H9 (cell line): ENCODE measurements around the gene ELMOD3. TPM values are rescaled to one million over a fixed set of nuclear protein-coding genes. Genes with fewer than 3 reads are reported as not detected.

Source experiments
- DNase-seq: peaks from one replicate; pipeline ENCODE4 v3.0.0-alpha.2; 2017
- H2AFZ ChIP-seq: one replicate; pipeline ENCODE4 v1.6.1; 2013; ENCODE audit warnings: mild to moderate bottlenecking, low read length, control low read depth, moderate library complexity
- H2AK5ac ChIP-seq: 2 replicates; pipeline ENCODE4 v1.6.1; 2013; ENCODE audit warnings: low read length, control low read depth, mixed read lengths; ENCODE audit not compliant: insufficient read length
- H2BK120ac ChIP-seq: one replicate; pipeline ENCODE4 v1.6.1; 2013; ENCODE audit warnings: low read depth, mild to moderate bottlenecking, low read length, control low read depth, inconsistent platforms; ENCODE audit not compliant: poor library complexity, severe bottlenecking
- H2BK12ac ChIP-seq: 2 replicates; pipeline ENCODE4 v1.6.1; 2013; ENCODE audit warnings: low read length, control low read depth, mixed read lengths, low read depth; ENCODE audit not compliant: insufficient read length
- H2BK15ac ChIP-seq: 2 replicates; pipeline ENCODE4 v1.6.1; 2013; ENCODE audit warnings: low read depth, low read length, control low read depth
- H2BK20ac ChIP-seq: one replicate; pipeline ENCODE4 v1.6.1; 2013; ENCODE audit warnings: low read depth, mild to moderate bottlenecking, low read length, control low read depth, inconsistent platforms; ENCODE audit not compliant: poor library complexity, severe bottlenecking
- H2BK5ac ChIP-seq: 2 replicates; pipeline ENCODE4 v1.6.1; 2013; ENCODE audit warnings: low read length, control low read depth, mixed read lengths; ENCODE audit not compliant: insufficient read length
- H3K14ac ChIP-seq: 2 replicates; pipeline ENCODE4 v1.6.1; 2013; ENCODE audit warnings: low read length, control low read depth; ENCODE audit not compliant: insufficient read depth
- H3K18ac ChIP-seq: 2 replicates; pipeline ENCODE4 v1.6.1; 2013; ENCODE audit warnings: low read depth, mild to moderate bottlenecking, mixed read lengths, low read length, control low read depth; ENCODE audit not compliant: insufficient read length
- H3K23ac ChIP-seq: 2 replicates; pipeline ENCODE4 v1.6.1; 2013; ENCODE audit warnings: low read length, control low read depth, mixed read lengths, low read depth; ENCODE audit not compliant: insufficient read length
- H3K23me2 ChIP-seq: 2 replicates; pipeline ENCODE4 v1.6.1; 2013; ENCODE audit warnings: low read depth, mild to moderate bottlenecking, mixed read lengths, low read length, control low read depth; ENCODE audit not compliant: insufficient read length, poor library complexity, severe bottlenecking
- H3K27ac ChIP-seq: 2 replicates; pipeline ENCODE4 v1.5.1; 2013; ENCODE audit warnings: low read length, control low read depth, mixed read lengths, low read depth; ENCODE audit not compliant: insufficient read length
- H3K27me3 ChIP-seq: 2 replicates; pipeline ENCODE4 v1.6.1; 2013; ENCODE audit warnings: low read length, control low read depth, inconsistent platforms; ENCODE audit not compliant: insufficient read depth
- H3K4ac ChIP-seq: 2 replicates; pipeline ENCODE4 v1.6.1; 2013; ENCODE audit warnings: low read depth, mild to moderate bottlenecking, control low read depth, inconsistent platforms, low read length, moderate library complexity
- H3K4me1 ChIP-seq: 2 replicates; pipeline ENCODE4 v1.6.1; 2013; ENCODE audit warnings: low read length, control low read depth, inconsistent platforms; ENCODE audit not compliant: insufficient read depth
- H3K4me2 ChIP-seq: 2 replicates; pipeline ENCODE4 v1.6.1; 2013; ENCODE audit warnings: low read length, control low read depth, mixed read lengths; ENCODE audit not compliant: insufficient read length, insufficient read depth
- H3K56ac ChIP-seq: 2 replicates; pipeline ENCODE4 v1.6.1; 2013; ENCODE audit warnings: low read depth, mild to moderate bottlenecking, mixed read lengths, low read length, control low read depth; ENCODE audit not compliant: insufficient read length
- H3K79me1 ChIP-seq: 2 replicates; pipeline ENCODE4 v1.6.1; 2013; ENCODE audit warnings: low read depth, mild to moderate bottlenecking, moderate library complexity, low read length, control low read depth, inconsistent platforms; ENCODE audit not compliant: insufficient read depth, poor library complexity, severe bottlenecking
- H3K79me2 ChIP-seq: 2 replicates; pipeline ENCODE4 v1.6.1; 2013; ENCODE audit warnings: low read length, control low read depth, inconsistent platforms; ENCODE audit not compliant: insufficient read depth
- H3K9ac ChIP-seq: 2 replicates; pipeline ENCODE4 v1.6.1; 2013; ENCODE audit warnings: low read length, control low read depth, mixed read lengths; ENCODE audit not compliant: insufficient read length; ENCODE audit errors: extremely low read depth
- H3K9me3 ChIP-seq: one replicate; pipeline ENCODE4 v1.6.1; 2013; ENCODE audit warnings: low read depth, low read length, inconsistent platforms; ENCODE audit not compliant: control insufficient read depth
- H3T11ph ChIP-seq: one replicate; pipeline ENCODE4 v1.6.1; 2013; ENCODE audit warnings: mild to moderate bottlenecking, low read length, control low read depth, inconsistent platforms
- H4K20me1 ChIP-seq: one replicate; pipeline ENCODE4 v1.6.1; 2013; ENCODE audit not compliant: control insufficient read depth, insufficient read length, insufficient read depth
- H4K5ac ChIP-seq: 2 replicates; pipeline ENCODE4 v1.6.1; 2013; ENCODE audit warnings: low read depth, mild to moderate bottlenecking, mixed read lengths, low read length, control low read depth; ENCODE audit not compliant: insufficient read length
- H4K8ac ChIP-seq: replicated peaks from 2 replicates; pipeline ENCODE4 v1.6.1; 2013; ENCODE audit warnings: low read length, control low read depth, mixed read lengths, low read depth; ENCODE audit not compliant: insufficient read length
- H4K91ac ChIP-seq: 2 replicates; pipeline ENCODE4 v1.6.1; 2013; ENCODE audit warnings: low read depth, mild to moderate bottlenecking, moderate library complexity, mixed read lengths, low read length, control low read depth; ENCODE audit not compliant: insufficient read length
- H3K27ac Mint-ChIP-seq, 3 experiments: 2 replicates in 2 of 3; 3 replicates in 1 of 3; pipeline ENCODE4 v1.8.0; 2020 to 2021; ENCODE audit warnings: mixed read lengths in 3 of 3, mild to moderate bottlenecking in 1 of 3, moderate library complexity in 1 of 3
- H3K27me3 Mint-ChIP-seq: 2 replicates; pipeline ENCODE4 v1.8.0; 2021; ENCODE audit warnings: low read depth, mild to moderate bottlenecking, moderate library complexity, mixed read lengths
- H3K36me3 Mint-ChIP-seq, 3 experiments: 2 replicates in 2 of 3; 3 replicates in 1 of 3; pipeline ENCODE4 v1.8.0; 2020 to 2021; ENCODE audit warnings: low read depth in 3 of 3, mixed read lengths in 3 of 3; ENCODE audit not compliant: insufficient read depth in 1 of 3
- H3K4me1 Mint-ChIP-seq, 2 experiments: 2 replicates each; pipeline ENCODE4 v1.8.0; 2020; ENCODE audit warnings: mixed read lengths in 2 of 2
- H3K4me3 Mint-ChIP-seq, 2 experiments: 2 replicates in 1 of 2; 3 replicates in 1 of 2; pipeline ENCODE4 v1.8.0; 2020 to 2021; ENCODE audit warnings: mild to moderate bottlenecking in 2 of 2, mixed read lengths in 2 of 2, moderate library complexity in 1 of 2
- H3K9me3 Mint-ChIP-seq, 2 experiments: 2 replicates in 1 of 2; 3 replicates in 1 of 2; pipeline ENCODE4 v1.8.0; 2020; ENCODE audit warnings: mild to moderate bottlenecking in 2 of 2, mixed read lengths in 2 of 2, moderate library complexity in 1 of 2
- WGBS: extraction: QIAGEN DNeasy Blood & Tissue Kit; methylation state at CpG from one replicate; pipeline ENCODE4 v1.1.7; 2013; ENCODE audit warnings: missing lambda C conversion rate, low lambda C conversion rate, mixed read lengths; ENCODE audit not compliant: insufficient read length; ENCODE audit errors: extremely low coverage; 5-methylcytosine and 5-hydroxymethylcytosine counted together
- total RNA-seq: library from RNA; stranded (reverse); gene quantifications from 2 replicates; pipeline ENCODE4 v1.2.1, GENCODE V29; 2021
- TF ChIP-seq, protein P1 (sequence below): fragments of 200-600 bp; sonication (generic); conservative IDR thresholded peaks from 3 replicates; pipeline ENCODE4 v1.8.0; 2021; ENCODE audit warnings: antibody characterized with exemption, mild to moderate bottlenecking

Gene ELMOD3
- total RNA-seq, 1 experiment from 2014 or later = 7.6 TPM

DNA sequence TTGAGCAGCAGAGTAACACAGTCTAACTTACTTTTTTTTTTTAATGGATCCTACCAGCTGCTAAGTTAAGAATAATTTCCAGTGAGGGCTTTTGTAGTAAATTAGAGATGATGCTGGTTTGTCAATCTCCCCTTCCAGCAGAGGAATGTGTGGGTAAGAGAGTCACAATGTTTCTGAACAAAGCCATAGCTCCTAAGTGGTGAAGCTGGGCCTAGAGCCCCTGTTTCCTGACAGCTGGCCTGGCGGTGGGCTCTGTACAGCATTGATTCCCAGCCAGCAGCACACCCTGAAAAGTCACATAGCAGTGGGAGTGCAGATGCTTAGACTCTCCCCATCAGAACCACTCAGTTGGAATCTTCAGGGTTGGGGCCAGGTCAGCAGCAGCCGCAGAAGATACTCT, 31.2 kb downstream of the ELMOD3 start:
- H3K4me1 Mint-ChIP-seq = peaks cover 11 to 18% of the 10 kb centered on the region in 2 experiments
- H3T11ph ChIP-seq = no peak overlapping the region
- H2AK5ac ChIP-seq = no peak overlapping the region
- no peak overlapping the region for H2BK15ac ChIP-seq
- H4K5ac ChIP-seq = no peak overlapping the region
- no peak overlapping the region for H3K4me2 ChIP-seq
- no peaks in the 10 kb centered on the region; the same call in 1 of the 2 replicates for H3K4me1 ChIP-seq
- H2BK20ac ChIP-seq = no peak overlapping the region
- H3K18ac ChIP-seq = no peak overlapping the region
- no peak overlapping the region for H3K9ac ChIP-seq
- H3K9me3 Mint-ChIP-seq = peaks cover 5 to 7% of the 10 kb centered on the region in 2 experiments; a peak in 4 of 5 replicates
- H2AFZ ChIP-seq = no peak overlapping the region
- H3K27me3 ChIP-seq = no peaks in the 10 kb centered on the region
- no peak overlapping the region for H2BK5ac ChIP-seq
- H4K20me1 ChIP-seq = no peaks in the 10 kb centered on the region
- H3K56ac ChIP-seq = no peak overlapping the region
- H3K79me1 ChIP-seq = no peaks in the 10 kb centered on the region
- no peak overlapping the region for H3K23ac ChIP-seq
- H3K23me2 ChIP-seq = no peaks in the 10 kb centered on the region
- H3K9me3 ChIP-seq = no peaks in the 10 kb centered on the region
- H4K91ac ChIP-seq = no peak overlapping the region
- H3K27ac Mint-ChIP-seq = peak overlapping the region; percentile 61 to 72 (median 71); a peak in 5 of 7 replicates
- no peaks in the 10 kb centered on the region for H3K27me3 Mint-ChIP-seq
- no peak overlapping the region for H3K4ac ChIP-seq
- H3K36me3 Mint-ChIP-seq = peaks cover 8 to 21% (median 21%) of the 10 kb centered on the region in 3 experiments
- WGBS = no CpG with 5 or more reads among the region's 2 CpGs
- no peak for DNase-seq
- H2BK120ac ChIP-seq = no peak overlapping the region
- no peaks in the 10 kb centered on the region for H3K79me2 ChIP-seq
- no peak overlapping the region for H2BK12ac ChIP-seq
- TF ChIP-seq, protein P1, sequence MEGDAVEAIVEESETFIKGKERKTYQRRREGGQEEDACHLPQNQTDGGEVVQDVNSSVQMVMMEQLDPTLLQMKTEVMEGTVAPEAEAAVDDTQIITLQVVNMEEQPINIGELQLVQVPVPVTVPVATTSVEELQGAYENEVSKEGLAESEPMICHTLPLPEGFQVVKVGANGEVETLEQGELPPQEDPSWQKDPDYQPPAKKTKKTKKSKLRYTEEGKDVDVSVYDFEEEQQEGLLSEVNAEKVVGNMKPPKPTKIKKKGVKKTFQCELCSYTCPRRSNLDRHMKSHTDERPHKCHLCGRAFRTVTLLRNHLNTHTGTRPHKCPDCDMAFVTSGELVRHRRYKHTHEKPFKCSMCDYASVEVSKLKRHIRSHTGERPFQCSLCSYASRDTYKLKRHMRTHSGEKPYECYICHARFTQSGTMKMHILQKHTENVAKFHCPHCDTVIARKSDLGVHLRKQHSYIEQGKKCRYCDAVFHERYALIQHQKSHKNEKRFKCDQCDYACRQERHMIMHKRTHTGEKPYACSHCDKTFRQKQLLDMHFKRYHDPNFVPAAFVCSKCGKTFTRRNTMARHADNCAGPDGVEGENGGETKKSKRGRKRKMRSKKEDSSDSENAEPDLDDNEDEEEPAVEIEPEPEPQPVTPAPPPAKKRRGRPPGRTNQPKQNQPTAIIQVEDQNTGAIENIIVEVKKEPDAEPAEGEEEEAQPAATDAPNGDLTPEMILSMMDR = no peak
- H3K4me3 Mint-ChIP-seq = no peak overlapping the region
- H3K14ac ChIP-seq = no peak overlapping the region
- H4K8ac ChIP-seq = no peak overlapping the region
- H3K27ac ChIP-seq = no peak overlapping the region
